ENCODE results near the gene GPC6.

- TF ChIP-seq POLR2A (IDR thresholded peaks at IDR 0.05; ENCODE audit: extremely low read depth, insufficient read length), result no peak
- no peak for TF ChIP-seq CTCF (IDR thresholded peaks at IDR 0.05; ENCODE audit: low read depth, low read length)
- no peak for TF ChIP-seq MAX (IDR thresholded peaks at IDR 0.05; ENCODE audit: low read depth, low read length)
- TF ChIP-seq MYC (IDR thresholded peaks at IDR 0.05; ENCODE audit: low read depth, low read length), result no peak
Measured at GRCh38 chr13:93226065-93226622, 463 bp upstream of the GPC6 start.

Data from NB4 (cell line).